ENCODE measurements around the gene CTSC. TPM values are rescaled to one million over a fixed set of nuclear protein-coding genes. Genes with fewer than 3 reads are reported as not detected.

CTSC gene
- total RNA-seq, 1 experiment from 2014 or later: 359 TPM

DNA sequence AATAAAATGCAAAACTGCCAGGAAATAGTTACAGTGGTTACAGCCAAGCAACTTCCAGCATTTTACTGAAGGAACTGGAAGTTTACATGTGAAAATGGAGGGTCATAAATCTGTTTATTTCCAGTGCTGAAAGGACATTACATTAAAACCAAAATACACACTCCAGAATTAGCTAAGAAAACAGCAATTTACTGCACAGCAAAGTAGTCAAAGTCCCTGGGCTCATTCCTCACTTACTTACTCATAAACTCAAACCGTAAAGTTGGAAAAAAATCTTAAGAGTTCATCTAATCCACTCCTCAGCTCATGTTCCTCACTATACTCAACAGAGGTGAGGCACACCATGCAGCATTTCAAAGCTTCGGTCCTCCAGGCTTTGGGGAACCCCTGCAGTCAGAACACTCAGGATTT is 17.4 kb downstream of the CTSC start:
- Histone ChIP-seq H3K27ac (ENCODE audit: insufficient read length, low read depth, low read length) (no peak overlapping the region), H3K18ac (ENCODE audit: insufficient read length, low read depth, low read length) (no peak overlapping the region), H3K4me1 (ENCODE audit: insufficient read depth, low read length) (no peaks in the 10 kb centered on the region; the same call in 1 of the 2 replicates), H3K79me2 (ENCODE audit: insufficient read depth, low read length) (peaks cover 22% of the 10 kb centered on the region; the same call in 1 of the 2 replicates), H3K23me2 (ENCODE audit: insufficient read length, low read depth, low read length, poor library complexity, severe bottlenecking) (no peaks in the 10 kb centered on the region), H4K20me1 (ENCODE audit: control insufficient read depth, insufficient read depth, insufficient read length) (no peaks in the 10 kb centered on the region), H3K23ac (ENCODE audit: insufficient read length, low read depth, low read length) (no peak overlapping the region), H3K79me1 (ENCODE audit: insufficient read depth, low read depth, low read length, poor library complexity, severe bottlenecking) (no peaks in the 10 kb centered on the region), H2BK20ac (ENCODE audit: low read depth, low read length, poor library complexity, severe bottlenecking) (no peak overlapping the region), H2BK12ac (ENCODE audit: insufficient read length, low read depth, low read length) (no peak overlapping the region), H2BK5ac (ENCODE audit: insufficient read length, low read length) (no peak overlapping the region), H3K4ac (ENCODE audit: low read depth, low read length) (no peak overlapping the region), H3K56ac (ENCODE audit: insufficient read length, low read depth, low read length) (no peak overlapping the region), H2AK5ac (ENCODE audit: insufficient read length, low read length) (no peak overlapping the region), H3T11ph (ENCODE audit: low read length) (no peak overlapping the region), H2AFZ (ENCODE audit: low read length) (no peak overlapping the region), H4K8ac (replicated peaks; ENCODE audit: insufficient read length, low read depth, low read length) (no peak overlapping the region), H3K27me3 (ENCODE audit: insufficient read depth, low read length) (no peaks in the 10 kb centered on the region), H2BK120ac (ENCODE audit: low read depth, low read length, poor library complexity, severe bottlenecking) (no peak overlapping the region), H4K91ac (ENCODE audit: insufficient read length, low read depth, low read length) (no peak overlapping the region), H3K9me3 (ENCODE audit: control insufficient read depth, low read depth, low read length) (no peaks in the 10 kb centered on the region), H3K4me2 (ENCODE audit: insufficient read depth, insufficient read length, low read length) (no peak overlapping the region), H4K5ac (ENCODE audit: insufficient read length, low read depth, low read length) (no peak overlapping the region), H3K9ac (ENCODE audit: extremely low read depth, insufficient read length, low read length) (no peak overlapping the region), H3K14ac (ENCODE audit: insufficient read depth, low read length) (no peak overlapping the region), H2BK15ac (ENCODE audit: low read depth, low read length) (no peak overlapping the region)
- Mint-ChIP-seq H3K9me3 (no peaks in the 10 kb centered on the region), H3K4me1 (peaks cover 57 to 67% of the 10 kb centered on the region in 2 experiments), H3K27ac (peak overlapping the region in 2 of 3 experiments; percentile 3 to 57; a peak in 3 of 7 replicates), H3K36me3 (ENCODE audit: insufficient read depth in 1 of 3, low read depth in 3 of 3) (peaks cover 39 to 59% (median 51%) of the 10 kb centered on the region in 3 experiments), H3K27me3 (ENCODE audit: low read depth) (no peaks in the 10 kb centered on the region), H3K4me3 (peak overlapping the region in 1 of 2 experiments; percentile 28; a peak in 1 of 5 replicates)
- TF ChIP-seq CTCF (conservative IDR thresholded peaks at IDR 0.05): no peak
- WGBS (ENCODE audit: extremely low coverage, insufficient read length, low lambda C conversion rate): no CpG with 5 or more reads among the region's 2 CpGs
- DNase-seq: no peak
